K562 (cell line): ENCODE results near the gene FGF5. TPM values are rescaled to one million over a fixed set of nuclear protein-coding genes. Genes with fewer than 3 reads are reported as not detected.
A peak's percentile ranks its signal among the peaks of the same experiment; 100 is the strongest.

Experiments
- ATAC-seq: fragments of 200-7000 bp; cut with Tn5 transposase; 3 replicates; pipeline ENCODE4 v1.9.1; 2020; ENCODE audit warnings: moderate library complexity
- BruUV-seq: library from RNA; stranded (reverse); fragments of 400-500 nt; replicated peaks from 2 replicates; lab custom pipeline; 2021; lab: Mats Ljungman, UMichigan
- CTCF ChIA-PET: fragments of 300-600 bp; formaldehyde crosslinking; extraction: SDS; loops from one replicate; lab custom pipeline; 2021; ENCODE audit warnings: low intra/inter-chr PET ratio; lab: Yijun Ruan, JAX
- POLR2A ChIA-PET: fragments of 300-600, 350-650 bp; sonication (Branson Sonifier 250); formaldehyde crosslinking; extraction: SDS; loops from one replicate; lab custom pipeline; 2021; ENCODE audit warnings: antibody characterized with exemption, inconsistent platforms; lab: Yijun Ruan, JAX
- DNase-seq, 4 experiments: peaks; one replicate each; pipeline versions ENCODE4 v3.0.0 to v3.0.0-alpha.2; 2011 to 2018; ENCODE audit warnings: low spot score in 3 of 4, mixed read lengths in 3 of 4; ENCODE audit errors: extremely low read depth in 1 of 4
- FAIRE-seq: peaks from 2 replicates; lab custom pipeline; 2011; peaks lifted over from hg19 to GRCh38; lab: Jason Lieb, UNC
- H2AFZ ChIP-seq: 2 replicates; pipeline ENCODE4 v1.6.0; 2011; ENCODE audit warnings: low read depth, low read length, control low read depth, inconsistent platforms
- H3K27ac ChIP-seq: fragments of 200-600 bp; 3 replicates; pipeline ENCODE4 v1.8.0; 2011; ENCODE audit warnings: low read depth, mild to moderate bottlenecking, control low read depth, inconsistent platforms, low read length, moderate library complexity, mixed read lengths; ENCODE audit errors: extremely low read depth
- H3K27me3 ChIP-seq, 2 experiments: fragments of 300-600 bp in 1 of 2; 2 replicates in 1 of 2; 3 replicates in 1 of 2; pipeline versions ENCODE4 v1.6.0 to v1.8.0; 2011; ENCODE audit warnings: inconsistent platforms in 2 of 2, low read length in 2 of 2, mild to moderate bottlenecking in 1 of 2, mixed read lengths in 1 of 2, moderate library complexity in 1 of 2; ENCODE audit not compliant: control insufficient read depth in 2 of 2, insufficient read depth in 2 of 2
- H3K36me3 ChIP-seq: fragments of 300-600 bp; 3 replicates; pipeline ENCODE4 v1.8.0; 2011; ENCODE audit warnings: mild to moderate bottlenecking, low read length, inconsistent platforms; ENCODE audit not compliant: control insufficient read depth, insufficient read depth
- H3K4me1 ChIP-seq, 2 experiments: fragments of 200-600 bp in 1 of 2; replicated peaks in 1 of 2; 2 replicates in 1 of 2; 3 replicates in 1 of 2; pipeline versions ENCODE4 v1.5.1 to v1.8.0; 2011; ENCODE audit warnings: inconsistent platforms in 2 of 2, low read length in 2 of 2, mild to moderate bottlenecking in 1 of 2, mixed read lengths in 1 of 2, moderate library complexity in 1 of 2; ENCODE audit not compliant: control insufficient read depth in 2 of 2, insufficient read depth in 2 of 2
- H3K4me2 ChIP-seq: 2 replicates; pipeline ENCODE4 v1.6.1; 2011; ENCODE audit warnings: low read length, control low read depth, inconsistent platforms, mixed read lengths; ENCODE audit not compliant: insufficient read depth
- H3K4me3 ChIP-seq: fragments of 200-600 bp; sonication (generic), shearing (Covaris generic); 2 replicates; pipeline ENCODE4 v1.5.1; 2016; ENCODE audit warnings: control low read depth, inconsistent platforms
- H3K79me2 ChIP-seq: fragments of 200-600 bp; 3 replicates; pipeline ENCODE4 v1.8.0; 2011; ENCODE audit warnings: low read length, inconsistent platforms; ENCODE audit not compliant: control insufficient read depth, insufficient read depth
- H3K9ac ChIP-seq, 2 experiments: 2 replicates each; pipeline versions ENCODE4 v1.6.0 to v1.6.1; 2011; ENCODE audit warnings: low read depth in 2 of 2, low read length in 2 of 2, control low read depth in 1 of 2, inconsistent platforms in 1 of 2, mild to moderate bottlenecking in 1 of 2, mixed read lengths in 1 of 2; ENCODE audit not compliant: insufficient read depth in 1 of 2
- H3K9me1 ChIP-seq: one replicate; pipeline ENCODE4 v1.6.0; 2011; ENCODE audit warnings: inconsistent platforms, mild to moderate bottlenecking, low read length, moderate library complexity; ENCODE audit not compliant: control insufficient read depth, insufficient read depth
- H3K9me3 ChIP-seq: replicated peaks from 2 replicates; pipeline ENCODE4 v1.5.1; 2011; ENCODE audit warnings: low read depth, low read length, inconsistent platforms; ENCODE audit not compliant: control insufficient read depth, insufficient read depth
- H4K20me1 ChIP-seq: replicated peaks from 2 replicates; pipeline ENCODE4 v1.6.1; 2011; ENCODE audit warnings: low read length, inconsistent platforms, mixed read lengths; ENCODE audit not compliant: control insufficient read depth, insufficient read depth
- BCOR ChIP-seq: fragments of 450-650 bp; IDR thresholded peaks from 2 replicates; pipeline ENCODE4 v1.6.1; 2016
- CC2D1A ChIP-seq: fragments of 450-650 bp; IDR thresholded peaks from 2 replicates; pipeline ENCODE4 v1.6.1; 2017; ENCODE audit warnings: mild to moderate bottlenecking
- CEBPB ChIP-seq: fragments of 450-650 bp; IDR thresholded peaks from 2 replicates; pipeline ENCODE4 v1.6.1; 2016; ENCODE audit warnings: missing genetic modification characterization, missing compliant biosample characterization
- CEBPG ChIP-seq, 3 experiments: fragments of 200-800 bp in 1 of 3; sonication (Bioruptor generic) in 1 of 3; sonication (generic) in 1 of 3; formaldehyde crosslinking in 1 of 3; IDR thresholded peaks in 2 of 3; conservative IDR thresholded peaks in 1 of 3; 2 replicates each; pipeline versions ENCODE4 v1.6.1 to v1.8.0; 2016 to 2022; ENCODE audit warnings: missing compliant biosample characterization in 2 of 3, missing genetic modification characterization in 2 of 3, mild to moderate bottlenecking in 1 of 3, missing genetic modification reagents in 1 of 3
- PPARD ChIP-seq: fragments of 250-450 bp; sonication (Bioruptor Pico); IDR thresholded peaks from 2 replicates; pipeline ENCODE4 v1.8.0; 2022; ENCODE audit warnings: inconsistent platforms, mild to moderate bottlenecking, moderate library complexity
- THRB ChIP-seq: fragments of 450-650 bp; formaldehyde crosslinking; conservative IDR thresholded peaks from 2 replicates; pipeline ENCODE4 v1.4.0; 2022; ENCODE audit warnings: mild to moderate bottlenecking, missing genetic modification characterization
- WGBS: fragments of 100-300 bp; shearing (Covaris generic); methylation state at CpG from one replicate; pipeline ENCODE4 v1.1.6; 2016; ENCODE audit warnings: low coverage, mixed read lengths; ENCODE audit not compliant: insufficient coverage; ENCODE audit errors: missing lambda C conversion rate; 5-methylcytosine and 5-hydroxymethylcytosine counted together
- in situ Hi-C: fragments of 300-500 bp; cut with MboI; formaldehyde crosslinking; loops from 4 replicates; pipeline ENCODE4 v1.15.0; 2018; ENCODE audit warnings: inconsistent platforms, mixed read lengths
- intact Hi-C: fragments of 100-400 bp; cut with micrococcal nuclease; formaldehyde crosslinking; loops from 2 replicates; pipeline ENCODE4 v1.14.2; 2022
- polyA plus RNA-seq, 8 experiments: library from polyadenylated mRNA; depleted of rRNA in 4 of 8; stranded (reverse) in 5 of 8; unstranded in 3 of 8; fragments of >200 nt; fragmentation: Nextera tagmentation in 2 of 8; fragmentation: Illumina TruSeq in 1 of 8; extraction: Ambion mirVana in 2 of 8; extraction: Trizol in 1 of 8; gene quantifications; 2 replicates each; pipeline versions ENCODE4 v1.2.1 to v1.2.3, GENCODE V29; 2011 to 2014; ENCODE audit warnings: inconsistent platforms in 1 of 8, missing spikeins in 1 of 8
- total RNA-seq, 7 experiments: library from RNA; depleted of rRNA in 6 of 7; stranded (reverse); fragments of >200 nt in 6 of 7; fragmentation: Illumina TruSeq in 2 of 7; extraction: Trizol in 2 of 7; gene quantifications; 2 replicates each; pipeline versions ENCODE4 v1.2.1 to v1.2.3, GENCODE V29; 2011 to 2021; ENCODE audit warnings: low replicate concordance in 1 of 7

FGF5 gene
- total and polyA plus RNA-seq, 9 of the 15 experiments (the other 6 are each of a cell fraction or from before 2014, with no cell fraction given): 0.38 to 2.7 (median 1.1) TPM

DNA sequence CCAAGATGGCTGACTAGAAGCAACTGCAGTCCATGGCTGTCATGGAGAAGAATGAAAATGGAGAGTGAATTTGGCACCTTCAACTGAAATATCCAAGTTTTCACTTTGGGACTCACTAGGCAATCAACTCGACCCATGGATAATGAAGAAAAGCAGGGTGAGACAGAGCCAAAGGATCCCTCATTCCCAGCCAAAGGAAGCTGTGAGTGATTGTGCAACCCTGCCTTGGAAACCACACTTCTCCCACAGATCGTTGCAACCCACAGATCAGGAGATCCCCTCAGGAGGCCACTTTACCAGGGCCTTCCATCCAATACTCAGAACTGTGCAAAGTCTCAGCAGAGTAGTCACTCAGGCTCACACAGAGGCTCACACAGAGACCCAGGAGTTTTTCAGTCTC, 73.6 kb downstream of the FGF5 start:
- CTCF ChIA-PET: no interaction called here
- intact Hi-C loops: no loop called here
- Histone ChIP-seq H3K9me3 (no peaks in the 10 kb centered on the region), H3K27ac (no peak overlapping the region), H4K20me1 (no peaks in the 10 kb centered on the region), H3K4me2 (no peak overlapping the region), H3K79me2 (no peaks in the 10 kb centered on the region), H3K4me3 (no peak overlapping the region), H3K4me1 (peaks cover 5 to 9% of the 10 kb centered on the region in 2 experiments; a peak in 3 of 5 replicates), H3K9me1 (no peaks in the 10 kb centered on the region), H3K27me3 (no peaks in the 10 kb centered on the region), H3K9ac (no peak overlapping the region), H2AFZ (no peak overlapping the region), H3K36me3 (no peaks in the 10 kb centered on the region)
- POLR2A ChIA-PET: no interaction called here
- in situ Hi-C loops: no loop called here
- no peak for FAIRE-seq
- no TSS peak for BruUV-seq
- 7% methylated on average over 2 of the region's 2 CpGs for WGBS
- no peak for DNase-seq
- no peak for ATAC-seq
- TF ChIP-seq CC2D1A: no peak
- no peak for TF ChIP-seq BCOR
- TF ChIP-seq CEBPB (tag): peak; percentile 58
- TF ChIP-seq PPARD (CRISPR knock-in tag): no peak
- TF ChIP-seq THRB (CRISPR knock-in tag): no peak
- TF ChIP-seq CEBPG (CRISPR knock-in tag; IDR thresholded peaks at IDR 0.05): no peak
- TF ChIP-seq CEBPG (tag; conservative IDR thresholded peaks at IDR 0.05 in 1 of 2, IDR thresholded peaks at IDR 0.05 in 1 of 2): peak in 1 of 2 experiments; percentile 22; a peak in 1 of 4 replicates

Other genes with a start within 250 kb of the FGF5 start
- 39.1 and 50.5 TPM in 2 replicates for gene ANTXR2, start 193.4 kb upstream of the FGF5 start, total RNA-seq (2014; rRNA removed)
- 75.4 and 103 TPM in 2 replicates for gene ANTXR2, start 193.4 kb upstream of the FGF5 start, total RNA-seq (2014; rRNA removed; fragmentation: Illumina TruSeq; extraction: Trizol)
- 60.3 and 61.8 TPM in 2 replicates for gene ANTXR2, start 193.4 kb upstream of the FGF5 start, total RNA-seq (2015; rRNA removed; fragmentation: Illumina TruSeq; extraction: Trizol)
- gene ANTXR2, start 193.4 kb upstream of the FGF5 start, total RNA-seq (2021): 68.1 and 83.8 TPM in 2 replicates
- 51.7 and 79.1 TPM in 2 replicates for gene ANTXR2, start 193.4 kb upstream of the FGF5 start, polyA plus RNA-seq (2011; rRNA removed)
- 62.5 and 71.0 TPM in 2 replicates for gene ANTXR2, start 193.4 kb upstream of the FGF5 start, polyA plus RNA-seq (2014; fragmentation: Illumina TruSeq; extraction: Trizol)
- 10 to 100 TPM; 10.1 to 26.6 TPM for gene ANTXR2, start 193.4 kb upstream of the FGF5 start, polyA plus RNA-seq (2014; fragmentation: Nextera tagmentation; extraction: Ambion mirVana)
- gene ANTXR2, start 193.4 kb upstream of the FGF5 start, polyA plus RNA-seq (2014; rRNA removed): 34.8 and 37.4 TPM in 2 replicates
- not detected in 2 replicates for gene PRDM8, start 69.2 kb upstream of the FGF5 start, total RNA-seq (2014; rRNA removed)
- gene PRDM8, start 69.2 kb upstream of the FGF5 start, total RNA-seq (2014; rRNA removed; fragmentation: Illumina TruSeq; extraction: Trizol): not detected in 2 replicates
- not detected in 2 replicates for gene PRDM8, start 69.2 kb upstream of the FGF5 start, total RNA-seq (2015; rRNA removed; fragmentation: Illumina TruSeq; extraction: Trizol)
- 0.07 and 0.40 TPM in 2 replicates for gene PRDM8, start 69.2 kb upstream of the FGF5 start, total RNA-seq (2021)
- not detected in 2 replicates for gene PRDM8, start 69.2 kb upstream of the FGF5 start, polyA plus RNA-seq (2011; rRNA removed)
- gene PRDM8, start 69.2 kb upstream of the FGF5 start, polyA plus RNA-seq (2014; fragmentation: Illumina TruSeq; extraction: Trizol): not detected in 2 replicates
- not detected for gene PRDM8, start 69.2 kb upstream of the FGF5 start, polyA plus RNA-seq (2014; fragmentation: Nextera tagmentation; extraction: Ambion mirVana)
- not detected in 2 replicates for gene PRDM8, start 69.2 kb upstream of the FGF5 start, polyA plus RNA-seq (2014; rRNA removed)
- 0.82 and 3.0 TPM in 2 replicates for gene CFAP299, start 69.1 kb downstream of the FGF5 start, total RNA-seq (2014; rRNA removed)
- gene CFAP299, start 69.1 kb downstream of the FGF5 start, total RNA-seq (2014; rRNA removed; fragmentation: Illumina TruSeq; extraction: Trizol): 0.61 and 0.62 TPM in 2 replicates
- gene CFAP299, start 69.1 kb downstream of the FGF5 start, total RNA-seq (2015; rRNA removed; fragmentation: Illumina TruSeq; extraction: Trizol): 0.87 and 1.0 TPM in 2 replicates
- gene CFAP299, start 69.1 kb downstream of the FGF5 start, total RNA-seq (2021): 0.09 and 0.67 TPM in 2 replicates
- 0.39 and 0.81 TPM in 2 replicates for gene CFAP299, start 69.1 kb downstream of the FGF5 start, polyA plus RNA-seq (2011; rRNA removed)
- 0.29 and 0.76 TPM in 2 replicates for gene CFAP299, start 69.1 kb downstream of the FGF5 start, polyA plus RNA-seq (2014; fragmentation: Illumina TruSeq; extraction: Trizol)
- under 1 TPM; 0.69 to 0.78 TPM for gene CFAP299, start 69.1 kb downstream of the FGF5 start, polyA plus RNA-seq (2014; fragmentation: Nextera tagmentation; extraction: Ambion mirVana)
- gene CFAP299, start 69.1 kb downstream of the FGF5 start, polyA plus RNA-seq (2014; rRNA removed): 0.33 TPM in 1 of 2 replicates, not detected in the other